Epithelial cell of proximal tubule (primary cell): ENCODE data around the gene ADCY2. TPM values are rescaled to one million over a fixed set of nuclear protein-coding genes. Genes with fewer than 3 reads are reported as not detected.

ENCODE experiments used
- DNase-seq: peaks from one replicate; pipeline ENCODE4 v3.0.0-alpha.2; 2011; ENCODE audit warnings: low read depth
- H3K4me3 ChIP-seq: 2 replicates; pipeline ENCODE4 v1.5.1; 2011; ENCODE audit warnings: low read depth, mild to moderate bottlenecking, low read length
- CTCF ChIP-seq: conservative IDR thresholded peaks from 2 replicates; pipeline ENCODE4 v1.5.1; 2012; ENCODE audit warnings: low read depth, mild to moderate bottlenecking, low read length
- total RNA-seq: library from RNA; depleted of rRNA; stranded (reverse); fragments of >200 nt; gene quantifications from 2 replicates; pipeline ENCODE4 v1.2.3, GENCODE V29; 2015

Gene ADCY2
- total RNA-seq, 1 donor from 2014 or later = 0.12 TPM

GRCh38 chr5:7857361-7857760, 461.4 kb downstream of the ADCY2 start:
- DNase-seq = no peak
- TF ChIP-seq CTCF = no peak
- H3K4me3 ChIP-seq = no peak overlapping the region

GRCh38 chr5:7857926-7858632, 462.1 kb downstream of the ADCY2 start:
- H3K4me3 ChIP-seq = no peak overlapping the region
- DNase-seq = no peak
- no peak for TF ChIP-seq CTCF

- TF ChIP-seq CTCF = no peak
- H3K4me3 ChIP-seq = no peak overlapping the region
- no peak for DNase-seq
Observed at GRCh38 chr5:7866196-7866595, 470.3 kb downstream of the ADCY2 start.

GRCh38 chr5:7867260-7867659, 471.3 kb downstream of the ADCY2 start:
- DNase-seq = no peak
- H3K4me3 ChIP-seq = peak overlapping the region; percentile 87
- TF ChIP-seq CTCF = no peak

- no peak for DNase-seq
- no peak for TF ChIP-seq CTCF
- H3K4me3 ChIP-seq = peak overlapping the region; percentile 87
Observed at GRCh38 chr5:7868427-7868772, 472.5 kb downstream of the ADCY2 start.

GRCh38 chr5:7868773-7869473, 473.0 kb downstream of the ADCY2 start, which contains the start of the genes FASTKD3 and MTRR:
TSS of gene FASTKD3 (minus strand) at chr5:7869031. CDS start at chr5:7868083, 948 bp downstream.
TSS of gene MTRR (plus strand) at chr5:7869148. CDS start at chr5:7870795, 1,647 bp downstream.
- TF ChIP-seq CTCF = no peak
- H3K4me3 ChIP-seq = peak within 1 kb of the TSS; percentile 87
- no peak for DNase-seq
